ENCODE results near the gene SOCS7.
A peak's percentile ranks its signal among the peaks of the same experiment; 100 is the strongest.

Gene SOCS7

DNA sequence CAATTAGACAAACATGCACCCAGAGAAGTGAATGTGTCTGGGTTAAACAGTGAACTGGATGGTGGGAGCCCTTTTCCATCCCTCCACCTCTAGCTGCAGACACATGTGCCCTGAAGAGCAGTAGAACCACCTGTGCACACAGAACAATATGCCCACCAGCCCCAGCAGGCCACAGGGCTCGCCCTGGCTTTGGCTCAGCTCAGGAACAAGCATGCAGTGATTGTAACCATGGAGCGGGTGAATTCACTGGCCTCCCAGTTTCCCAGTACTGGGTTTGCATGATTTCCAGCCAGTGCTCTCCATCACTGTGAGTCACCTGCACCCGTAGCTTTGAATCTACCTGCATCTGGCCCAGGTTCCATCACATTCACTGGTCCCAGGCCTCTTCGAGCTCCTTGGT, 13.1 kb upstream of the SOCS7 start:
- TF ChIP-seq ZBTB7A (IDR thresholded peaks at IDR 0.05; ENCODE audit: low read depth) (no peak), TAF1 (IDR thresholded peaks at IDR 0.05; ENCODE audit: low read depth) (no peak), EP300 (IDR thresholded peaks at IDR 0.05; ENCODE audit: borderline replicate concordance) (no peak), YY1 (IDR thresholded peaks at IDR 0.05; ENCODE audit: low read depth) (no peak), TEAD4 (IDR thresholded peaks at IDR 0.05) (no peak), EGR1 (IDR thresholded peaks at IDR 0.05) (no peak), NFIC (IDR thresholded peaks at IDR 0.05) (no peak), FOXM1 (IDR thresholded peaks at IDR 0.05; ENCODE audit: borderline replicate concordance, low read depth) (no peak), TCF12 (IDR thresholded peaks at IDR 0.05; ENCODE audit: low read depth) (no peak), MAX (IDR thresholded peaks at IDR 0.05) (no peak), CREB1 (IDR thresholded peaks at IDR 0.05; ENCODE audit: low read depth) (no peak), RAD21 (IDR thresholded peaks at IDR 0.05; ENCODE audit: low read depth) (no peak)
- TF ChIP-seq, protein P1, sequence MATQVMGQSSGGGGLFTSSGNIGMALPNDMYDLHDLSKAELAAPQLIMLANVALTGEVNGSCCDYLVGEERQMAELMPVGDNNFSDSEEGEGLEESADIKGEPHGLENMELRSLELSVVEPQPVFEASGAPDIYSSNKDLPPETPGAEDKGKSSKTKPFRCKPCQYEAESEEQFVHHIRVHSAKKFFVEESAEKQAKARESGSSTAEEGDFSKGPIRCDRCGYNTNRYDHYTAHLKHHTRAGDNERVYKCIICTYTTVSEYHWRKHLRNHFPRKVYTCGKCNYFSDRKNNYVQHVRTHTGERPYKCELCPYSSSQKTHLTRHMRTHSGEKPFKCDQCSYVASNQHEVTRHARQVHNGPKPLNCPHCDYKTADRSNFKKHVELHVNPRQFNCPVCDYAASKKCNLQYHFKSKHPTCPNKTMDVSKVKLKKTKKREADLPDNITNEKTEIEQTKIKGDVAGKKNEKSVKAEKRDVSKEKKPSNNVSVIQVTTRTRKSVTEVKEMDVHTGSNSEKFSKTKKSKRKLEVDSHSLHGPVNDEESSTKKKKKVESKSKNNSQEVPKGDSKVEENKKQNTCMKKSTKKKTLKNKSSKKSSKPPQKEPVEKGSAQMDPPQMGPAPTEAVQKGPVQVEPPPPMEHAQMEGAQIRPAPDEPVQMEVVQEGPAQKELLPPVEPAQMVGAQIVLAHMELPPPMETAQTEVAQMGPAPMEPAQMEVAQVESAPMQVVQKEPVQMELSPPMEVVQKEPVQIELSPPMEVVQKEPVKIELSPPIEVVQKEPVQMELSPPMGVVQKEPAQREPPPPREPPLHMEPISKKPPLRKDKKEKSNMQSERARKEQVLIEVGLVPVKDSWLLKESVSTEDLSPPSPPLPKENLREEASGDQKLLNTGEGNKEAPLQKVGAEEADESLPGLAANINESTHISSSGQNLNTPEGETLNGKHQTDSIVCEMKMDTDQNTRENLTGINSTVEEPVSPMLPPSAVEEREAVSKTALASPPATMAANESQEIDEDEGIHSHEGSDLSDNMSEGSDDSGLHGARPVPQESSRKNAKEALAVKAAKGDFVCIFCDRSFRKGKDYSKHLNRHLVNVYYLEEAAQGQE (IDR thresholded peaks at IDR 0.05; ENCODE audit: low read depth), result no peak
- TF ChIP-seq, protein P2, sequence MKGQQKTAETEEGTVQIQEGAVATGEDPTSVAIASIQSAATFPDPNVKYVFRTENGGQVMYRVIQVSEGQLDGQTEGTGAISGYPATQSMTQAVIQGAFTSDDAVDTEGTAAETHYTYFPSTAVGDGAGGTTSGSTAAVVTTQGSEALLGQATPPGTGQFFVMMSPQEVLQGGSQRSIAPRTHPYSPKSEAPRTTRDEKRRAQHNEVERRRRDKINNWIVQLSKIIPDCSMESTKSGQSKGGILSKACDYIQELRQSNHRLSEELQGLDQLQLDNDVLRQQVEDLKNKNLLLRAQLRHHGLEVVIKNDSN (IDR thresholded peaks at IDR 0.05), result no peak

GRCh38 chr17:38339891-38340290, 11.8 kb upstream of the SOCS7 start:
- no peak for TF ChIP-seq CEBPB (IDR thresholded peaks at IDR 0.05)
- TF ChIP-seq, protein P1 (IDR thresholded peaks at IDR 0.05; ENCODE audit: low read depth), result no peak
- no peak for TF ChIP-seq TCF12 (IDR thresholded peaks at IDR 0.05; ENCODE audit: low read depth)
- TF ChIP-seq EGR1 (IDR thresholded peaks at IDR 0.05), result no peak
- TF ChIP-seq RAD21 (IDR thresholded peaks at IDR 0.05; ENCODE audit: low read depth), result no peak
- no peak for TF ChIP-seq FOXM1 (IDR thresholded peaks at IDR 0.05; ENCODE audit: borderline replicate concordance, low read depth)
- TF ChIP-seq, protein P2 (IDR thresholded peaks at IDR 0.05), result no peak
- no peak for TF ChIP-seq EP300 (IDR thresholded peaks at IDR 0.05; ENCODE audit: borderline replicate concordance)
- TF ChIP-seq CREB1 (IDR thresholded peaks at IDR 0.05; ENCODE audit: low read depth), result no peak
- no peak for TF ChIP-seq TEAD4 (IDR thresholded peaks at IDR 0.05)
- TF ChIP-seq YY1 (IDR thresholded peaks at IDR 0.05; ENCODE audit: low read depth), result no peak
- no peak for TF ChIP-seq MAX (IDR thresholded peaks at IDR 0.05)
- TF ChIP-seq TAF1 (IDR thresholded peaks at IDR 0.05; ENCODE audit: low read depth), result no peak
- TF ChIP-seq NFIC (IDR thresholded peaks at IDR 0.05), result no peak
- TF ChIP-seq ZBTB7A (IDR thresholded peaks at IDR 0.05; ENCODE audit: low read depth), result no peak

DNA sequence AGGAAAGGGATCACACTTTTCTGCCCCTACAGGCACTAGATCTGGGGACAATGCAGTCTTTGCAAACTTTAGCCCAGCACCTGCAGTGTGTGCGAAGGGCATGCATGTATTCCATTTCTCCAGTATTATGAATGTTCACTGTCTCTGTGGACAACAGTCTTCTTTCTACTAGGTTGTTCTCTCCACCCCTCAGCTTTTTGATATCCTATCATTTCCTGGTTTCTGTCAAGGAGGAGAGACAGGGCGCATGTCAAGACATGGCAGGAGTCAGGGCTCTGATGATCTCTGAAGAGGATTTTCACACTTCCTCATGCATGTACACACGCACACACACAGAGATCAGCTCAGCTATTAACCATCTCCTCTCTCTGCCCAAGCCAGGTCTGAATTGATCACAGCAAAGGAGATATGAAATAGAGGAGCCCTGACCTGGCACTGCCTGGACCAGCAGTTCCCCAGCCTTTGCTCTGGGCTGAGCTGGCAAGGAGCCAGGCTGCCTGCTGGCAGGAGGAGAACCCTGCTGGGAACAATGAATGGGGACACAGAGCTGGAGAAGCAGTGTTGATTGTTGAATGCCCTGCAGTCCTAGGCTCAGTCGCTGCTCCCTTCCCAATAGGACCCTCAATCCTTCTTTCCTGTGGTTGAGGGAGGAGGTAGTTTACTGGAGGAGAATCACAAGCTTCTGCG, 10.5 kb upstream of the SOCS7 start:
- no peak for TF ChIP-seq YY1 (IDR thresholded peaks at IDR 0.05; ENCODE audit: low read depth)
- TF ChIP-seq NFIC (IDR thresholded peaks at IDR 0.05), result peak; percentile 99
- peak; percentile 66 for TF ChIP-seq TCF12 (IDR thresholded peaks at IDR 0.05; ENCODE audit: low read depth)
- TF ChIP-seq TEAD4 (IDR thresholded peaks at IDR 0.05), result peak; percentile 28; the same call in 1 of the 2 replicates
- TF ChIP-seq ZBTB7A (IDR thresholded peaks at IDR 0.05; ENCODE audit: low read depth), result 0 out of 2 replicates have a peak, but pooled peaks have one; percentile 36
- TF ChIP-seq MAX (IDR thresholded peaks at IDR 0.05), result peak; percentile 51; the same call in 1 of the 2 replicates

DNA sequence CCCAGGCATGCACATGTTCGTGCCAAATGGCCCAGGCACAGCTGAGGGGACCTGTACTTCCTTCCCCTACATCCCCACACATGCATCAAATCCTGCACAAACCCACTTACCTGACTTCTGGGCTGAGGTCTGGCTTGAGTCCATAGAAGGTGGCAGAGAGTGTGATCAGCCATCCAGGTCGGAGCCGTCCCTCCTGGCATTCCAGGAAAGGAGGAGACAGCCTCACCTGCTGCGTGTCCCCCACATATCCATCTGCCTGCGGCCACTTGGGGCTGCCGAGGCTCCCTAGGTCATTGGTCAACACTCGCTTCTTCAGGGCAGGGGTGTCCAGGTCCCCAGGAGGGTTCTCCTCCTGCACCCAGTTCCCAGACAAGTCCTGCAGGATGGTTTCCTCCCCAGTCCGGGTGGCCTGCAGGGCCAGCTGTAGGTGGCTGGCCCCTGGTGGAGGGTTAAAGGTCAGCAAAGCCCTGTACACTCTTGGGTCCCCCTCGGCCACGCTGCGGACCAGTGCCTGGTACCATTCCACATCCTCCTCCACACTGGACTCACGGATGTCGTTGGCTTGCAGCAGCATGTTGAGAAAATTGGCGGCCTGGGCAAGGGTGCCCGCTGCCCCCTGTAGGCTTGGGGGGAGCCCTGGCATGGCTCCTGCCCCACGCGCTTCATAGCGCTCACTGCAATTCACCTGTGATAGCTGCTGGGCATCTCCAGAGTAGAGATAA, 8.6 kb upstream of the SOCS7 start:
- no peak for TF ChIP-seq TCF12 (IDR thresholded peaks at IDR 0.05; ENCODE audit: low read depth)

- TF ChIP-seq, protein P1 (IDR thresholded peaks at IDR 0.05; ENCODE audit: low read depth), result no peak
Measured at GRCh38 chr17:38343608-38344419, 7.8 kb upstream of the SOCS7 start, which contains the start of gene GPR179. Gene GPR179, minus strand, starts transcription at chr17:38343956. Its CDS starts 167 bp downstream, at chr17:38343789.

Measured in Ishikawa (cell line).